GM12874 (cell line): Measurements from ENCODE around the gene XPO6.
A peak's percentile ranks its signal among the peaks of the same experiment; 100 is the strongest.

Source experiments
- TF ChIP-seq, protein P1 (sequence below): IDR thresholded peaks from 2 replicates; pipeline ENCODE4 v1.5.1; 2011; ENCODE audit warnings: low read depth, mild to moderate bottlenecking, control low read depth, low read length, moderate library complexity; ENCODE audit not compliant: insufficient read depth

XPO6 gene

DNA sequence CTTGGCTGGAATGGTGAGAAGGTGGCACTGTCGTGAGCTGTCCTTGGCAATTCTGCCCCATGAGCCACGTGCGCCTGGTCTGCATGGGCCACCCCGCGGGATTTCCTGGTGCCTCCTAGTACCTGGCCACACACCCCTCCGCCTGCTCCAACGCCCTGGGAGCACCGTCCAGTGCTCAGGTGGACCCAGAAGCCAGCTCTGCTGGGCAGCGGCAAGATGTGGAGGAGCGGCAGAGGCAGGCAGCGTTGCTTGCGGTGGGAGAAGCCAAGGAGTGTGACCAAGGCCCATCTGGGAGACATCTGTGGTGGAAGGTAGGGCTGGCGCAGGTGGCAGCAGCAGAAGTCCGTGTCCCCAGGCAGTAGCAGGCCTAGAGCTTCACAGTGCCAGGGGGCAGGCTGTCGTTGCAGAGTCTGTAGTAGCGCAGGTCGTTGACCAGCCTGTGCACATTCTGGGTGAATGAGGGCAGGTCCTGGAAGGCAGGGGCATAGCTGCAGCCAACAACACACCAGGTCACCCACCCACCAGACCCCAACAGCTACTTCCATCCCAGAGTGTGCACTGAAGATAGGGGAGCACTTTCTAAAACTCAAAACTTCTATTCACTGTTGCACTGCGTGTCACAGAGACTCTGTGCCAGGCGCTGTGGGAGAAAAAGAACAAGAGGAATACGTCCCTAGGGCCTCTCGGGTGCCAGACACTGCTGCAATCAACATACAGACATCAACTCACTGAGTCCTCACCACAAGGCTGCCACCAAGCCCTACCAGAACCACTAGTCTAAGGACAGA lies 113.4 kb downstream of the XPO6 start:
- TF ChIP-seq, protein P1, sequence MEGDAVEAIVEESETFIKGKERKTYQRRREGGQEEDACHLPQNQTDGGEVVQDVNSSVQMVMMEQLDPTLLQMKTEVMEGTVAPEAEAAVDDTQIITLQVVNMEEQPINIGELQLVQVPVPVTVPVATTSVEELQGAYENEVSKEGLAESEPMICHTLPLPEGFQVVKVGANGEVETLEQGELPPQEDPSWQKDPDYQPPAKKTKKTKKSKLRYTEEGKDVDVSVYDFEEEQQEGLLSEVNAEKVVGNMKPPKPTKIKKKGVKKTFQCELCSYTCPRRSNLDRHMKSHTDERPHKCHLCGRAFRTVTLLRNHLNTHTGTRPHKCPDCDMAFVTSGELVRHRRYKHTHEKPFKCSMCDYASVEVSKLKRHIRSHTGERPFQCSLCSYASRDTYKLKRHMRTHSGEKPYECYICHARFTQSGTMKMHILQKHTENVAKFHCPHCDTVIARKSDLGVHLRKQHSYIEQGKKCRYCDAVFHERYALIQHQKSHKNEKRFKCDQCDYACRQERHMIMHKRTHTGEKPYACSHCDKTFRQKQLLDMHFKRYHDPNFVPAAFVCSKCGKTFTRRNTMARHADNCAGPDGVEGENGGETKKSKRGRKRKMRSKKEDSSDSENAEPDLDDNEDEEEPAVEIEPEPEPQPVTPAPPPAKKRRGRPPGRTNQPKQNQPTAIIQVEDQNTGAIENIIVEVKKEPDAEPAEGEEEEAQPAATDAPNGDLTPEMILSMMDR = no peak

- TF ChIP-seq, protein P1 = no peak
These were observed 114.5 kb downstream of the XPO6 start for GRCh38 chr16:28096983-28097899.

- TF ChIP-seq, protein P1 = no peak
These were observed 118.4 kb downstream of the XPO6 start for GRCh38 chr16:28093385-28093725.

DNA sequence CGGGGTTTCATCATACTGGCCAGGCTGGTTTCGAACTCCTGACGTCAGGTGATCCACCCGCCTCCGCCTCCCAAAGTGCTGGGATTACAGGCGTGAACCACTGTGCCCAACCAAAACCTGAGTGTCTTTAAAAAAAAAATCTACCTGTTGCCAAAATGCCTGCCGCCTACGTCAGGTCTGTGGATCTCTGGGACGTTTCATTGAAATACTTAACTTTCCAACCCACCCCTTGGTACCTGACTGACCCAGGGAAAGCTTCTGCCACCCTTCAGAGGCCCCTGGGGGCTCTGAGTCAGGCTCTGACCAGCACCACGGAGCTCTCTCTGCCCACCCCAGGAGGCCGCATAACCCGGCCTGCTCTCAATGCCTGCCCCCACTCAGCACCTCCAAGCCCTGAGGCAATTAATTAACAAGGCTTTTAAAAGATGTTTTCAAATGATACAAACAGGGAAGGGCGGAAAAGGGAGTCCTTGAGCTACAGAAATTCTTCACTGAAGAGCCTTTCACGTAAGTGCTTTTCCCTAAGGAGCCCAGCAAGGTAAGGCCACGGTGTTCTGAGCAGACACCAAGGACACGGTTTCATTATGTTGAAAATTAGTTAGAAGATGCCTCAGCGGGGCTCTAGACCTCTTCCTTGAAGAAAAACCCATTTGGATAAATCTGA lies 118.9 kb downstream of the XPO6 start:
- TF ChIP-seq, protein P1 = no peak

GRCh38 chr16:28091656-28092055 lies 120.1 kb downstream of the XPO6 start:
- TF ChIP-seq, protein P1 = no peak

GRCh38 chr16:28090646-28091377 lies 121.0 kb downstream of the XPO6 start:
- TF ChIP-seq, protein P1 = peak; percentile 29; the same call in 1 of the 2 replicates

GRCh38 chr16:28089992-28090365 lies 121.8 kb downstream of the XPO6 start:
- TF ChIP-seq, protein P1 = no peak
